ENCODE results near the gene BTBD9. TPM values are rescaled to one million over a fixed set of nuclear protein-coding genes. Genes with fewer than 3 reads are reported as not detected.
A peak's percentile ranks its signal among the peaks of the same experiment; 100 is the strongest.

BTBD9 gene
- total and polyA plus RNA-seq, 5 donors from 2014 or later: 11.6 to 79.7 (median 16.7) TPM

DNA sequence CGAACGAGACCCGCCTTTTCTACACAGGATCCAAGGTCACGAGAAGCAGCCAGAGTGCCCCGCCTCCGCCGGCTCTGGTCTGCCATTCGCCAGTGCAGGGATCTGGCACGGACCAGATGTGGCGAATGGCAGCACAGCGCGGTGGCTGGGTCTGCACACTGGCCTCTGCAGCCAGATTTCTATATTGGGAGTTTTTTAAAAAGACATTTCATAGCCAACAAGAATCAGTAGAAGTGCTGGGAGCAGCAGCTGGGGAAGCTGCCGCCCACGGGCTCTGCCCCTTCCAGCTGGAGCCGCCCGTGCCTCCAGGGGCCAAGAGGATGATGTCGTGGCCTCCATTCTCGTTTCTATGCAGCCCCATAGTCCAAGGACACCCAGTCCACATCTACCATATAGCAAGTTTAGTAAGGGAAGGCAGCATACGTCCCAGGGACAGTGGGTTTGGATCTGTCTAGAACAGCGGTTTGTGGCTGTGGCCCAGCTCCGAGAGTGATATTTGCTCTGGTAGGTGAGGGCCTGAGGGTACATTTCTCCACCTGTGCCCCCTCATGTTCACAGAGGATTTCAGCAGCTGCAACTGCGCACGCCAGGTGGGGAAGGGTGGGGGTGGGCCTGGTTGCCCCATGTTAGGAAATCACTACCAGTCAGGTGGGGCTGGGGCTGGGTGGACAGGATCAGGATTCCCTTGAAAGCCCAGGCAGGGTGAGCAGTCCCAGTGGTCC, 486.5 kb downstream of the BTBD9 start:
- no peak overlapping the region for H3K27ac Mint-ChIP-seq
- Histone ChIP-seq H3K27ac (ENCODE audit: insufficient read depth, low read length, poor library complexity, severe bottlenecking) (no peak overlapping the region), H3K4me1 (ENCODE audit: control insufficient read depth, insufficient read depth, low read length, poor library complexity, severe bottlenecking) (no peaks in the 10 kb centered on the region), H3K9me3 (ENCODE audit: control insufficient read depth in 2 of 2, low read length in 2 of 2) (no peaks in the 10 kb centered on the region), H3K36me3 (ENCODE audit: control insufficient read depth, insufficient read depth, low read length) (peaks cover 14% of the 10 kb centered on the region), H3K4me3 (ENCODE audit: low read depth, low read length) (no peak overlapping the region), H3K27me3 (ENCODE audit: control insufficient read depth, insufficient read depth, low read length) (no peaks in the 10 kb centered on the region)
- H3K4me3 Mint-ChIP-seq: no peak overlapping the region
- peaks cover 0 to 3% (median 0%) of the 10 kb centered on the region in 4 donors for H3K4me1 Mint-ChIP-seq
- ATAC-seq (ENCODE audit: low read depth in 2 of 2) (no peak), DNase-seq (no peak)
- peaks cover 7% of the 10 kb centered on the region for H3K36me3 Mint-ChIP-seq
- H3K27me3 Mint-ChIP-seq: no peaks in the 10 kb centered on the region
- H3K9me3 Mint-ChIP-seq: no peaks in the 10 kb centered on the region

DNA sequence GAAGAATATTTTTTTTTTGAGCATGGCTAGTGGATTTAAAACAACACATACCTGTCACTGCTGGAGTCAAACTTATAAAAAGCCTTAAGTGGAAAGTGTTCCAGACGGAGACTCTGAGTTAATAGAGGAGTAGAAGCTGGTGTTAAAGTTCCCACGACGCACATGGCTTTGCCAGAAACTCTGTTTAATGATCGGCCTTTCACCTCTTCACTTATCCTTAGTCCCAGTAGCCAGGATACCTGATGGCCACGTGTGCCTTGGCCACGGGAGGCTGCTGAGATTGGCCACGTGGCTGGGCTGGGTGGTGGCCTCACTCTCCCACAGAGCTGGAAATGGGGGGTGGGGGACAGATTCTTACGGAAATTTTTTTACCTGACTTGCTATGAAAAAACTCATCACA, 487.1 kb downstream of the BTBD9 start:
- H3K9me3 Mint-ChIP-seq: no peaks in the 10 kb centered on the region
- Histone ChIP-seq H3K4me1 (ENCODE audit: control insufficient read depth, insufficient read depth, low read length, poor library complexity, severe bottlenecking) (no peaks in the 10 kb centered on the region), H3K36me3 (ENCODE audit: control insufficient read depth, insufficient read depth, low read length) (peaks cover 14% of the 10 kb centered on the region), H3K9me3 (ENCODE audit: control insufficient read depth in 2 of 2, low read length in 2 of 2) (no peaks in the 10 kb centered on the region), H3K27ac (ENCODE audit: insufficient read depth, low read length, poor library complexity, severe bottlenecking) (no peak overlapping the region), H3K27me3 (ENCODE audit: control insufficient read depth, insufficient read depth, low read length) (no peaks in the 10 kb centered on the region), H3K4me3 (ENCODE audit: low read depth, low read length) (no peak overlapping the region)
- H3K36me3 Mint-ChIP-seq: peaks cover 12% of the 10 kb centered on the region
- H3K4me3 Mint-ChIP-seq: no peak overlapping the region
- H3K27me3 Mint-ChIP-seq: no peaks in the 10 kb centered on the region
- no peak for ATAC-seq (ENCODE audit: low read depth in 2 of 2)
- no peak for DNase-seq
- no peak overlapping the region for H3K27ac Mint-ChIP-seq
- H3K4me1 Mint-ChIP-seq: peaks cover 3 to 4% (median 4%) of the 10 kb centered on the region in 4 donors

DNA sequence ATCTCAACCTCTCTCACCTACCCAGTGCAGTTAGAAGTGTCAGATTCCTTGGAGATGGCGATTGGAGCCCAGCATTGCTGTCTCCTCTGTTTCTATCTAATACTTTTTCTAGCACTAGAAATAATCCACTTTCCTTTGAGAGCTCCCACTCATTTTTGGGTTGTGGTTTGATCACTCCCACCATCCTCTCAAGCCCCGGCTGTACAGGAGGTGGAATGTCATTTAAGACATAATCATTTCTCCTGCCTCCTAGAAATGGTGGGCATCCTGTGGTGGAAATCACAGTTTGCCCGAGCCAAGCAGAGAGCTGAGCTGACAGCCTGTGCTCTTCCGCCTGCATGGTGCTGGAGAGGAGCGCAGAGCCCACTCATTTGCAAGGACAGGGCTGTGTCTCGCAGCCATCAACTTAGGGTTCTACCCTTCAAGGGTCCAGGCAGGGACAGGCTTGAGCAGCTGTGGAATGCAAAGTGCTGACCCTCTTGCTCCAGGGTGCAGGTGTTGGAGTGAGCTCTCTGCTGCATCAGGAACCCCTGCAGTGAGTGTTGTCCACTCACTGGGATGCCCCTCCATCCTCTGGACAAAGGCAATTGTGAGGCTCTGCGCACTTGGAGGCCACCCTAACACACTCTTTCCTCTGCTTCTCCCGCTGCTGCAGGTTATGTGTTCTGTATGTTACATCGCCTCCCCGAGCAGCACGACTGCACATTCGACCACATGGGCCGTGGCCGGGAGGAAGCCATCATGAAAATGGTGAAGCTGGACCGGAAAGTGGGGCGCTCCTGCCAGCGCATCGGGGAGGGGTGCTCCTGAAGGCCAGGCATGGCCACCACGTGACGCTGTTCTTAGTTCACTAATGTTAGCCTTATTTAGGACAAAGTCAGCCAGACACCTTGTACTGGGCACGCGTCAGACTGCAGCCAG, 487.9 kb downstream of the BTBD9 start:
- Mint-ChIP-seq H3K4me3 (no peak overlapping the region), H3K27ac (no peak overlapping the region), H3K4me1 (peaks cover 6 to 12% (median 8%) of the 10 kb centered on the region in 4 donors), H3K36me3 (peaks cover 12% of the 10 kb centered on the region), H3K9me3 (no peaks in the 10 kb centered on the region), H3K27me3 (no peaks in the 10 kb centered on the region)
- Histone ChIP-seq H3K27ac (ENCODE audit: insufficient read depth, low read length, poor library complexity, severe bottlenecking) (no peak overlapping the region), H3K27me3 (ENCODE audit: control insufficient read depth, insufficient read depth, low read length) (no peaks in the 10 kb centered on the region), H3K9me3 (ENCODE audit: control insufficient read depth in 2 of 2, low read length in 2 of 2) (no peaks in the 10 kb centered on the region), H3K4me1 (ENCODE audit: control insufficient read depth, insufficient read depth, low read length, poor library complexity, severe bottlenecking) (no peaks in the 10 kb centered on the region), H3K4me3 (ENCODE audit: low read depth, low read length) (no peak overlapping the region), H3K36me3 (ENCODE audit: control insufficient read depth, insufficient read depth, low read length) (peaks cover 14% of the 10 kb centered on the region)
- DNase-seq (no peak), ATAC-seq (ENCODE audit: low read depth in 2 of 2) (no peak)

- no peaks in the 10 kb centered on the region for H3K27me3 Mint-ChIP-seq
- peaks cover 20% of the 10 kb centered on the region for H3K36me3 Mint-ChIP-seq
- Histone ChIP-seq H3K9me3 (ENCODE audit: control insufficient read depth in 2 of 2, low read length in 2 of 2) (no peaks in the 10 kb centered on the region), H3K36me3 (ENCODE audit: control insufficient read depth, insufficient read depth, low read length) (peaks cover 14% of the 10 kb centered on the region), H3K4me3 (ENCODE audit: low read depth, low read length) (no peak overlapping the region), H3K27me3 (ENCODE audit: control insufficient read depth, insufficient read depth, low read length) (no peaks in the 10 kb centered on the region), H3K4me1 (ENCODE audit: control insufficient read depth, insufficient read depth, low read length, poor library complexity, severe bottlenecking) (no peaks in the 10 kb centered on the region), H3K27ac (ENCODE audit: insufficient read depth, low read length, poor library complexity, severe bottlenecking) (no peak overlapping the region)
- ATAC-seq (ENCODE audit: low read depth in 2 of 2) (no peak), DNase-seq (no peak)
- peak overlapping the region in 1 of 3 donors; percentile 67 for H3K27ac Mint-ChIP-seq
- peaks cover 11 to 17% (median 13%) of the 10 kb centered on the region in 4 donors for H3K4me1 Mint-ChIP-seq
- H3K9me3 Mint-ChIP-seq: no peaks in the 10 kb centered on the region
- no peak overlapping the region for H3K4me3 Mint-ChIP-seq
Measured at GRCh38 chr6:38150681-38151296, 488.9 kb downstream of the BTBD9 start.

GRCh38 chr6:38150021-38150420, 489.7 kb downstream of the BTBD9 start:
- Mint-ChIP-seq H3K4me3 (no peak overlapping the region), H3K36me3 (peaks cover 21% of the 10 kb centered on the region), H3K9me3 (no peaks in the 10 kb centered on the region), H3K4me1 (peaks cover 11 to 17% (median 15%) of the 10 kb centered on the region in 4 donors), H3K27ac (peak overlapping the region in 1 of 3 donors; percentile 60), H3K27me3 (no peaks in the 10 kb centered on the region)
- no peak overlapping the region for H3K27ac ChIP-seq (ENCODE audit: insufficient read depth, low read length, poor library complexity, severe bottlenecking)
- H3K9me3 ChIP-seq (ENCODE audit: control insufficient read depth in 2 of 2, low read length in 2 of 2): no peaks in the 10 kb centered on the region
- ATAC-seq (ENCODE audit: low read depth in 2 of 2) (no peak), DNase-seq (no peak)
- peaks cover 14% of the 10 kb centered on the region for H3K36me3 ChIP-seq (ENCODE audit: control insufficient read depth, insufficient read depth, low read length)
- H3K4me3 ChIP-seq (ENCODE audit: low read depth, low read length): no peak overlapping the region
- no peaks in the 10 kb centered on the region for H3K4me1 ChIP-seq (ENCODE audit: control insufficient read depth, insufficient read depth, low read length, poor library complexity, severe bottlenecking)
- H3K27me3 ChIP-seq (ENCODE audit: control insufficient read depth, insufficient read depth, low read length): no peaks in the 10 kb centered on the region

- no peaks in the 10 kb centered on the region for H3K27me3 Mint-ChIP-seq
- H3K4me3 Mint-ChIP-seq: no peak overlapping the region
- H3K27me3 ChIP-seq (ENCODE audit: control insufficient read depth, insufficient read depth, low read length): no peaks in the 10 kb centered on the region
- H3K4me1 ChIP-seq (ENCODE audit: control insufficient read depth, insufficient read depth, low read length, poor library complexity, severe bottlenecking): no peaks in the 10 kb centered on the region
- H3K9me3 ChIP-seq (ENCODE audit: control insufficient read depth in 2 of 2, low read length in 2 of 2): no peaks in the 10 kb centered on the region
- H3K36me3 ChIP-seq (ENCODE audit: control insufficient read depth, insufficient read depth, low read length): peaks cover 16% of the 10 kb centered on the region
- peaks cover 20% of the 10 kb centered on the region for H3K36me3 Mint-ChIP-seq
- H3K27ac Mint-ChIP-seq: peak overlapping the region in 2 of 3 donors; percentile 46 to 60
- no peak overlapping the region for H3K27ac ChIP-seq (ENCODE audit: insufficient read depth, low read length, poor library complexity, severe bottlenecking)
- no peak overlapping the region for H3K4me3 ChIP-seq (ENCODE audit: low read depth, low read length)
- no peaks in the 10 kb centered on the region for H3K9me3 Mint-ChIP-seq
- peaks cover 11 to 17% (median 15%) of the 10 kb centered on the region in 4 donors for H3K4me1 Mint-ChIP-seq
- ATAC-seq (ENCODE audit: low read depth in 2 of 2) (no peak), DNase-seq (no peak)
Measured at GRCh38 chr6:38149531-38149930, 490.2 kb downstream of the BTBD9 start.

GRCh38 chr6:38148606-38149005, 491.1 kb downstream of the BTBD9 start:
- Mint-ChIP-seq H3K36me3 (peaks cover 20% of the 10 kb centered on the region), H3K27ac (peak overlapping the region in 2 of 3 donors; percentile 60 to 65), H3K4me3 (no peak overlapping the region), H3K9me3 (no peaks in the 10 kb centered on the region), H3K4me1 (peaks cover 11 to 17% (median 15%) of the 10 kb centered on the region in 4 donors), H3K27me3 (no peaks in the 10 kb centered on the region)
- Histone ChIP-seq H3K9me3 (ENCODE audit: control insufficient read depth in 2 of 2, low read length in 2 of 2) (no peaks in the 10 kb centered on the region), H3K27me3 (ENCODE audit: control insufficient read depth, insufficient read depth, low read length) (no peaks in the 10 kb centered on the region), H3K36me3 (ENCODE audit: control insufficient read depth, insufficient read depth, low read length) (peaks cover 16% of the 10 kb centered on the region), H3K27ac (ENCODE audit: insufficient read depth, low read length, poor library complexity, severe bottlenecking) (no peak overlapping the region), H3K4me3 (ENCODE audit: low read depth, low read length) (no peak overlapping the region), H3K4me1 (ENCODE audit: control insufficient read depth, insufficient read depth, low read length, poor library complexity, severe bottlenecking) (no peaks in the 10 kb centered on the region)
- no peak for ATAC-seq (ENCODE audit: low read depth in 2 of 2)
- no peak for DNase-seq

All from CD4-positive, CD25-positive, alpha-beta regulatory T cell (primary cell).